ENCODE results near the gene TRPV2. TPM values are rescaled to one million over a fixed set of nuclear protein-coding genes. Genes with fewer than 3 reads are reported as not detected.
"Not testable (repeated sequence)": the region's sequence is repeated elsewhere in the genome, so short reads cannot be mapped to it uniquely, and the experiment has no call there.

The TRPV2 gene
- total and polyA plus RNA-seq, 4 donors: 12.6 to 105 (median 45.7) TPM

GRCh38 chr17:16396693-16397092 is 18.7 kb upstream of the TRPV2 start:
- not testable (repeated sequence) for ATAC-seq (ENCODE audit: insufficient read depth, low FRiP score)

GRCh38 chr17:16398270-16399267 is 16.8 kb upstream of the TRPV2 start:
- no peaks in the 10 kb centered on the region for H3K9me3 ChIP-seq (ENCODE audit: control insufficient read depth in 4 of 4, insufficient read depth in 3 of 4, low read length in 3 of 4)
- no peak overlapping the region for H3K9ac ChIP-seq (ENCODE audit: insufficient read depth in 1 of 2, low read length in 2 of 2)
- ATAC-seq (ENCODE audit: insufficient read depth, low FRiP score): no peak
- H3K36me3 ChIP-seq (ENCODE audit: control insufficient read depth in 4 of 4, insufficient read depth in 4 of 4, low read length in 4 of 4): no peaks in the 10 kb centered on the region
- H3K27me3 ChIP-seq (ENCODE audit: control insufficient read depth in 3 of 3, insufficient read depth in 3 of 3, low read length in 2 of 3): no peaks in the 10 kb centered on the region
- H3K4me1 ChIP-seq (ENCODE audit: control insufficient read depth in 5 of 5, insufficient read depth in 5 of 5, low read length in 5 of 5): no peaks in the 10 kb centered on the region
- H3K4me3 ChIP-seq: no peak overlapping the region
- 19 to 44% methylated on average over 8 to 9 of the region's 9 CpGs for WGBS, 2 donors
- DNase-seq: no peak
- peak overlapping the region in 1 of 2 donors; percentile 47 for H3K27ac ChIP-seq (ENCODE audit: low read depth in 1 of 2, low read length in 1 of 2)
- TF ChIP-seq CTCF (IDR thresholded peaks at IDR 0.05; ENCODE audit: control extremely low read depth, extremely low read depth): no peak

More at GRCh38 chr17:16396693-16397092, 18.7 kb upstream of the TRPV2 start:
- 41 to 44% methylated on average over 2 of the region's 2 CpGs for WGBS, 2 donors
- not testable (repeated sequence) for H3K36me3 ChIP-seq (ENCODE audit: control insufficient read depth in 4 of 4, insufficient read depth in 4 of 4, low read length in 4 of 4); H3K9ac ChIP-seq (ENCODE audit: insufficient read depth in 1 of 2, low read length in 2 of 2); H3K4me3 ChIP-seq; H3K9me3 ChIP-seq (ENCODE audit: control insufficient read depth in 4 of 4, insufficient read depth in 3 of 4, low read length in 3 of 4); H3K4me1 ChIP-seq (ENCODE audit: control insufficient read depth in 5 of 5, insufficient read depth in 5 of 5, low read length in 5 of 5); H3K27me3 ChIP-seq (ENCODE audit: control insufficient read depth in 3 of 3, insufficient read depth in 3 of 3, low read length in 2 of 3); DNase-seq
- peak overlapping the region in 1 of 2 donors; percentile 41 for H3K27ac ChIP-seq (ENCODE audit: low read depth in 1 of 2, low read length in 1 of 2)

GRCh38 chr17:16403847-16404246 is 11.5 kb upstream of the TRPV2 start:
- H3K9me3 ChIP-seq (ENCODE audit: control insufficient read depth in 4 of 4, insufficient read depth in 3 of 4, low read length in 3 of 4); H3K4me1 ChIP-seq (ENCODE audit: control insufficient read depth in 5 of 5, insufficient read depth in 5 of 5, low read length in 5 of 5); ATAC-seq (ENCODE audit: insufficient read depth, low FRiP score); H3K27me3 ChIP-seq (ENCODE audit: control insufficient read depth in 3 of 3, insufficient read depth in 3 of 3, low read length in 2 of 3); H3K27ac ChIP-seq (ENCODE audit: low read depth in 1 of 2, low read length in 1 of 2); H3K36me3 ChIP-seq (ENCODE audit: control insufficient read depth in 4 of 4, insufficient read depth in 4 of 4, low read length in 4 of 4); H3K4me3 ChIP-seq; DNase-seq; H3K9ac ChIP-seq (ENCODE audit: insufficient read depth in 1 of 2, low read length in 2 of 2): not testable (repeated sequence)
- WGBS, 2 donors: 93 to 95% methylated on average over 9 of the region's 9 CpGs

- peak overlapping the region; percentile 29 to 86 for H3K27ac ChIP-seq (ENCODE audit: low read depth in 1 of 2, low read length in 1 of 2)
- H3K36me3 ChIP-seq (ENCODE audit: control insufficient read depth in 4 of 4, insufficient read depth in 4 of 4, low read length in 4 of 4): no peaks in the 10 kb centered on the region
- peaks cover 0 to 9% (median 0%) of the 10 kb centered on the region in 5 donors for H3K4me1 ChIP-seq (ENCODE audit: control insufficient read depth in 5 of 5, insufficient read depth in 5 of 5, low read length in 5 of 5)
- H3K9ac ChIP-seq (ENCODE audit: insufficient read depth in 1 of 2, low read length in 2 of 2): peak overlapping the region in 1 of 2 donors; percentile 61
- H3K4me3 ChIP-seq: peak overlapping the region; percentile 30
- peak; percentile 77 to 84 (median 78) for DNase-seq
- H3K9me3 ChIP-seq (ENCODE audit: control insufficient read depth in 4 of 4, insufficient read depth in 3 of 4, low read length in 3 of 4): no peaks in the 10 kb centered on the region
- ATAC-seq (ENCODE audit: insufficient read depth, low FRiP score): peak; percentile 19
- 7% methylated on average over 63 to 67 of the region's 67 CpGs for WGBS, 2 donors
- no peaks in the 10 kb centered on the region for H3K27me3 ChIP-seq (ENCODE audit: control insufficient read depth in 3 of 3, insufficient read depth in 3 of 3, low read length in 2 of 3)
- TF ChIP-seq CTCF (IDR thresholded peaks at IDR 0.05; ENCODE audit: control extremely low read depth, extremely low read depth): no peak
These were observed 8.4 kb upstream of the TRPV2 start for GRCh38 chr17:16406742-16407674.
